CD4-positive, alpha-beta T cell treated with Interleukin-1 beta for 1 hour (primary cell): ENCODE measurements around the gene WARS2.

Experiments used
- DNase-seq, 2 donors: peaks; one replicate each; pipeline ENCODE4 v3.0.0-alpha.2; 2020 to 2022

Gene WARS2

DNA sequence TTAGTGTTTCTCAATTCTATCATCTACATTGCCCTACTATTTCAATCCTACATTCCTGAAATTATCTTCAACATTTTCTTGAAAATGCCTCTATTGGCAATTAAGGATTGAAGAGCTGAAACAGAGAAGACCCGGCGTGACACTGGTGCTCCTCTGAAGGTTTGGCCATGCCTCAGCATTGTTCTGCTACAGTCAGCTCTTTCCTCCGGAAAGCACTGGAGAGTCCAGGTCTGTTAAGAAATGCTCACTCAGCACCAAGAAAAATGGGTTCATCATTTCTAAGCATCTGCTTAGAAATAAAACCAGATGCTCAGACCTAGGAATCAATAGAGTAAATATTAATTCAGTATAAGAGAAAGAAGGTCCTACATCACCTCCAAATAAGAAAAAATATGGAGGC lies 58.8 kb downstream of the WARS2 start:
- DNase-seq: no peak

DNA sequence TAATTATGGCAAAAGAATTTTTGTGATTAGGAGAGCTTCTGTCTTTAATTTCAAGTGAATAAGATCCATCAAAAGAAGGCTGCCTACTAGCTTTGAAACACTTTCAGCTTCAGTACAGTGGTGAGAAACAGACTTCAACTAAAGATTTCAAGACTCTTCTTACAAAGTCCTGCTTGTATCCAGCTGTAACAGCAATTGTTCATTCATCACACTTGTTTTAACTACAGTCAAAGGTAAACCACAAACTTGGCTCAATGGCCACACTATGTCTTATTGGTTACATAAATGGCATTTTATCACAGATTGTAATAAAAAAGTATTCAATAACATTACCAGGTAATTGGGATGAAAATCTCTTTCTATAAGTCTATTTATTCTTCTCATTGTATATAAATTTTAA lies 59.2 kb downstream of the WARS2 start:
- no peak for DNase-seq

DNA sequence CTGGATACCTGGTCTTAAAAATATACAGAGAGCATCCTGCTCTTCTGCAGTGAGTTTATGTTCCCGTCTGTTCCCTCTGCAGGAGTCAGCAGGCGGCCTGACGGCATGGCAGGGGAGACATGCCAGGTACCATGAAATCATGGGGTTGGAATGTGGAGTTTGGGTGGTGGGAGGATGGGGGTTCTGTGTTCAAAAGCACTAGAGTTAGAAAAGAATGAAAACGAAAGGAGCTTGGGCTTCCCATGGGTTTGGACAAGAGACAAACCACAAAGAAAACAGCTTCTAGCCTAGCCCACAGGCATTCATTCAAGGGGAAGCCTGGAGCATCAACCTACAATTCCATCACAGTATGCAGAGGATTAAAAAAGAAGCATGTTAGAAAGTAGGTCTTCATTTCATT lies 59.9 kb downstream of the WARS2 start:
- DNase-seq: no peak

DNA sequence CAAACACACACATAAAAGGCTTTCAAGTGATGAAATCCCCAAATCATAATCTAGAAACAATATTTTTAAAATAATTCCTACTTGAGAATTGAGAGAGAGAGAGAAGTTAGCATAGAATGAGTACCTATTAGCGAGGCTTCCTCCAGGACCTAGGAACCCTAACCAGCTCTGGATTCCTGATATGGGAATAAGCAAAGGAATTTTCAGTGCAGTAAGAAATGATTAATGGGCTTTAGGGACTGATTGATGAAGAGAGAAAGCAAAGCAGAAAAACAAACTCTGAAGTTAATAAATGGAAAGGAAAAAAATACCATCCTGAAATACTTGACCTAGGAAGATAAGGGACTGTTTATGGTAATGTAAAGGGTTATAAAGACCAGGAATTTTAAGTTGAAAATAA lies 60.6 kb downstream of the WARS2 start:
- DNase-seq: no peak

DNA sequence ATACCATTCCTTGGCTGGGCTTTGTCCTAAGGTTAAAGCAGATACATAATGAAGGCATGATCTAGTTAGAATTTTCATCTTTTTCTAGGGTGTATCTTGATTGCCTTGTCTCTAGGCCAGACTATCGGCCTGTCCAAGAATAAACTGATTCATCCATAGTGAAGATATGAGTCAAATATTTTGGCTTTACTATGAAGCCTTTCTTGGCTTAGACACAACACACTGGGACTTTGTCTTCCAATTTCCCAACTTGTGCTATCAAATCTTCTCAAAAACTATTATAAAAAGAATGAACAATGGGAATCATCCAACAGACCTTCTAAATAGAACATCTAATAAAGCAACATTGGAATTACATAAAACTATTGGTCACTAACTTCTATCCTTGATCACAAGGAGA lies 64.8 kb downstream of the WARS2 start:
- no peak for DNase-seq

DNA sequence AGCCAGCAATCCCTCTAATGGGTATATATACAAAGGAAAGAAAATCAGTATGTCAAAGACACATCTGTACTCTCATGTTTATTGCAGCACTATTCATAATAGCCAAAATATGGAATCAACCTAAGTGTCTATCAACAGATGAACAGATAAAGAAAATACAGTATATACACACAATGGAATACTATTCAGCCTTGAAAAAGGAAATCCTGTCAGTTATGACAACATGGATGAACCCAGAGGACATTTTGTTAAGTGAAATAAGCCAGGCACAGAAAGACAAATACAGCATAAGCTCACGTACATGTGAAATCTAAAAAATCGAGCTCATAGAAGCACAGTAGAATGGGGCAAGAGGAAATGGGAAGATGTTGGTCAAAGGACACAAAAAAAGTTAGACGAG lies 69.1 kb downstream of the WARS2 start:
- DNase-seq: no peak

- no peak for DNase-seq
Measured at GRCh38 chr1:119069682-119070081, 70.8 kb downstream of the WARS2 start.

DNA sequence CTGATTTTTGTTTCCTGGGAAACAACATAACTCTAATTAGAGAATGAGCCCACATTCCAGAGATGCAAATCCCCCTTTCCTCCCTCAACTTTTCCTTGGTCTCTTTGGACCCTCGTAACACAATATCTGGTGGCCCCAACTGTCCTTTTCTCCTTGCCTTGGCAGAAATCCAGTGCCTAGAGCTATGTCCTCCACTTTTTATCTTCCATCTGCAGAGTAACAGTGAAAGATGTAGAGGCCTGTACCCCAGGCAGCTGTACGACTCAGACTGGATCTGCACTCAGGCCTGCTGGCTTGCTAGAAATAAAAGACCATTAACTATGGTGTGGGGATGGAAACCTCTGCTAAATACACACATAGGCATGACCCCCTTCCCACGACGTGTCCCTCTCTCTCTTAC lies 72.0 kb downstream of the WARS2 start:
- no peak for DNase-seq

GRCh38 chr1:119061700-119062099 lies 78.8 kb downstream of the WARS2 start:
- DNase-seq: no peak

DNA sequence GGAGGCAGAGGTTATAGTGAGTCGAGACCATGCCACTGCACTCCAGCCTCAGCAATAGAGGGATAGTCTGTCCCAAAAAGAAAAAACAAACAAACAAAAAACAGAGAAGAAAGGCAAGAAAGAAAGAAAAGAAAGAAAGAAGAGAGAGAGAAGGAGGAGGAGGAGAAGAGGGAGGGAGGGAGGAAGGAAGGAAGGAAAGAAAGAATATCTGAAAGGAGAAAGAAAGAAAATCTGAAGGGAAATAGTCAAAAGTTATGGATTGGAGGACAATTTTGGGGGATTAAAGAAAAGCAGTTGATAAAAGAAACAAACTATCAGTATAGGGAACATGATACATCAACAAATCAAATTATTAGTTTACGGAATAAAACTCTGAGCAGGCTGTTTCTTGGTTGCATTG lies 84.9 kb downstream of the WARS2 start:
- DNase-seq: no peak

- no peak for DNase-seq
Measured at GRCh38 chr1:119053917-119054316, 86.5 kb downstream of the WARS2 start.

- no peak for DNase-seq
Measured at GRCh38 chr1:119052267-119052666, 88.2 kb downstream of the WARS2 start.

DNA sequence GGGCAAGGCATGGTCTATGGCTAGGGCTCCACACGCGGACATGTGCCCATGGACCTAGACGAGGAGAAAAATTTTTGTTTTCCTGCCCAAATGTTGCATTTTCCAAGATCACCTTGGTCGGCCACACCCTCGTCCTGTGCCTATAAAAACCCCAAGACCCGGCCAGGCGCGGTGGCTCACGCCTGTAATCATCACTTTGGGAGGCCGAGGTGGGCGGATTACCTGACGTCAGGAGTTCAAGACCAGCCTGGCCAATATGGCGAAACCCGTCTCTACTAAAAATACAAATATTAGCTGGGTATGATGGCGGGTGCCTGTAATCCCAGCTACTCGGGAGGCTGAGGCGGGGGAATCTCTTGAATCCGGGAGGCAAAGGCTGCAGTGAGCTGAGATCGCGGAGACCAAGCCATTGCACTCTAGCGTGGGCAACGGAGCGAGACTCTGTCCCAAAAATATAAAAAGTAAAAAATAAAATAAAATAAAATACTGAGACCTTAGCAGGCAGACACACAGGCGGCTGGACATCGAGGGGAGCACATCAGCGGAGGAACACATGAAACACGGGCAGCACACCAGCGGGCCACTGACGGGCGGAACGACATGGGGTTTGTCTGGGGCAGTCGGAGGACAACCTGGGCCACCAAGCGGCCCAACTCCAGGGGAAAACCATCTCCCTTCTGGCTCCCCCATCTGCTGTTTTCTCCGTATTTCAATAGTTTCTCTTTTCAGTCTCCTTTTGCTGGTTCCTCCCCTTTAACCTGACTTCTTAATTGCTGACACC lies 91.6 kb downstream of the WARS2 start:
- no peak for DNase-seq

DNA sequence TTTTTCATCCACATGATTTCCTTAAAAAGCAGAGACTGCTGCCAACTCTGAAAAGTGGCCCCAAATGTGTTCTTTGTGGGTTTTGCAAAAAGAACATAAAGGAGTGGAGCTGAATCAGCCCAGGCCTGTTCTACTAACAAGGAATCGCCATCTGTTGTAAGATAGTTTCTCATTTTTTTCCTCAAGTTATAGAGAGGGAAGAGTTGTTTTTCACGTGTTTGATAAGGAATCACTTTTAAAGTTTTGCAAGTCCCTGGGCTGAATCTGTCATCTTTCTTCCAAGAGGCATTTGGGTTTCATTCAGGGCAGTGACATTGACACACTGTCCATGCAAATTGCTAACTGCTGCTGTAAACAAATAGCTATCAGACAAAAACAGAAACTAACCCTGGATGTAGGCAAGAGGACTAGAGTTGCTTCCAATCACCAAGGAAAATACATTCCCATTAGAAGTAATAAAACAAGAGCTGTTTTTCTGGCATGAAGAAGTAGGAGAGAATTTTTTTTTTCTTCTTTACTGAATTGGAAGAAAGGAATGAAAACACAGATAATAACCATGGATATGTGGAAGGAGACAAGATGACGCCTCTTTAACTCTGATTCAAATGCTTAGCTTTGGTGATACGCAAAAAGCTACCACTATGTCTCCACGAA lies 93.5 kb downstream of the WARS2 start:
- DNase-seq: no peak

DNA sequence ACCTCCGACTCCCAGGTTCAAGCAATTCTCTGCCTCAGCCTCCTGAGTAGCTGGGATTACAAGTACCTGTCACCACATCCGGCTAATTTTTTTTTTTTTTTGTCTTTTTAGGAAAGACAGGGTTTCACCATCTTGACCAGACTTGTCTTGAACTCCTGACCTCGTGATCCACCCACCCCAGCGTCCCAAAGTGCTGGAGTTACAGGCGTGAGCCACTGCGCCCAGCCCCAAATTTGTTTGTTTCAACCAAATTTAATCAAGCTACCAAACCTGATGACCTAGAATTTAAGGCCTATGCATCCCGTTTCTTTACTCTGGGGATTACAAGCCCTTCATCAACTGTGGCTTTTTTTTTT lies 94.0 kb downstream of the WARS2 start:
- DNase-seq: no peak

DNA sequence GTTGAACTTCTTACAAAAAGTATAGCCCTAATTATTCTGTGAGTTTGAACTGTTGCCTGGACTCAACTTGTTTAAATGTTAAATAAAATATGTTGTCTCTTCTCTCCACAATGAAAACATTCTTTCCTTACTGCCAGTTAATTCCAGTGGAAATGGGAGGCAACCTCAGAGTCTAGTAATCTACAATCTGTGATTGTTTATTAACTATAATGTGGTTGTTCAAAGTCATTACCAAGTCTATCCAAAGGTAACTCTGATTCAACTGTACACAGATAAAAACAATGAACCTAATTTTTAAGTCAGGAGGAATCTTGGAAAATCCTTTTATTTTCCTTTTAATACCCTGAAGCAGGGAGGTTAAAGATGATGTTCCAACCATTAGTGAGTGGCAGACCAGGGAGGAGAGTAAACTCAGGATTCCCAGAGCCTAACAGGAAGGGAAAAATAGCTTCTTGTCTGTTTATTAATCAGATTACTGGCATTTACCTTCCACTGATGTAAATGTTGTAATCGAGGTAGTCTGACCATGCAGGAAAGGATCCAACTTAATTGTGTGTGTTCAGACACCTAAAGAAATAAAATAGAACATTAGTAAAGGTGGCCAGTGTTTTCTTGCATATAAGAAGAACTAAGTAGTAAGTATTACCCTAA lies 95.2 kb downstream of the WARS2 start:
- DNase-seq: no peak

- no peak for DNase-seq
Measured at GRCh38 chr1:119040906-119041305, 99.5 kb downstream of the WARS2 start.

DNA sequence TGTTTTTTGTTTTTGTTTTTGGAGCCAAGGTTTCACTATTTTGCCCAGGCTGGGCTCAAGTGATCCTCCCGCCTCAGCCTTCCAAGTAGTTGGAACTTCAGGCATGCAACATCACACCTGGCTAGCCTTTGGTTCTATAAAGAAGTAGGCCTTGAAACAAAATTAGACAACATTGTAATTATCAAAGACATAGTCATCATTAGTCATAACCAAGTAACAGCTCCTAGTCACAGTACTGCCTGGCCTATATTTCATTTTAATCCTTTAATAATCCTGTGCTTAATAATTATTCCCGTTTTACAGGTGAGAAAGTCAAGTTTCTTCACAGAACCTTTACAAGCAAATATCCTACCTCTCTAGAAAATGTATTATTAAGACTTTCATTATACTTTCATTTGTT lies 100.0 kb downstream of the WARS2 start:
- no peak for DNase-seq

DNA sequence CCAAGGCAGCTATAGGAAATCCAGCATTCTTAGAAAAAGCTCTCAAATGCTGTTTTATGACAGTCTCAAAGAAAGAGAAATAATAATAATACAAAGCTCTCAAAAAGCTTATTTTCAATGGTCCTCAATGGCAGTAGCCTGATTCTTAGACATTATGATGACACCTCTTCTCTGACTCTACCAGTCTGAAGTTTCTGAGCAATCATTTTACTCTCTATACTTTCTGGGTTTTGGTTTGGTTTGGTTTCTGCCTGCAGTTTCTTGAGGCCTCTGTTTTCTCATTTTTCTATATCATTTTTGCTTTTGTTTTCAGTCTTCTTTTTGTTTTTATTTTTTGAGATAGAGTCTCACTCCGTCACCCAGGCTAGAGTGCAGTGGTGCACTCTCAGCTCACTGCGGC lies 102.1 kb downstream of the WARS2 start:
- DNase-seq: no peak

GRCh38 chr1:119034359-119034758 lies 106.1 kb downstream of the WARS2 start:
- no peak for DNase-seq

DNA sequence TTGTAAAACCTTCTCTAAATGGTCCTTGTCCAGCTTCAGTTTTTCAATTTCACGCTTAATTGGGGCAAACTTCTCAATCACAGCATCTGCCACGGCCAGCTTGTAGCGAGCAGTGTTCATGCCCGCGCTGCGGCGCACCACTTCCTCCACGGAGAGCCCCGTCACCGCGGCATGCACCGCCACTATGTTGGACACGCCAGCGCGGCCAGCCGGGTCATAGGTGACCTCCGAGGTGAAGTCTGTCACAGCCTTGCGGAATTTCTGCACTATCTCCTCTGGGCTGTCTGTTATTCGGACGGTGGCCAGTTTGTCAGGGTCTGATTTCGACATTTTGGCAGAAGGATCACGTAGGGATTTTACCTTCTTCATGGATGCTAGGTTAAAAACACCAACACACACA lies 107.5 kb downstream of the WARS2 start:
- DNase-seq: no peak

DNA sequence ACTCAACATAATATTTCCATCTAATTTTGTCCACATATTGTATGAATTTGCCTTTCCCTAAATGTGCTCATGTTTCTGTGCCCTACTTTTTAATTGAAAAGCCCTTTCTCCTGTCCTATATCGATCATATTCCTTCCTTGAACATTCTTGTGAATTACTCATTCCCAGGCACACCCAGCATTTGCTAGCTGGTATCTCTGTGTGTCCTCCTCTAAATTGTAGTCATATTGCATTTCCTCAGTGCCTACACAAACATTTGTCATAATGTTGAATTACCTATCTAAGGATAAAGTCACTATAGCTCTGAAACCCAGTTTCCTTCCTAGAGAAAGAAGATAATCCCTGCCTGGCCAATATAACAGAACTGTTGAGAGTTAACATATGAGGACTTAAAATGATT lies 112.7 kb downstream of the WARS2 start:
- no peak for DNase-seq

GRCh38 chr1:119026956-119027355 lies 113.5 kb downstream of the WARS2 start:
- DNase-seq: no peak

- DNase-seq: no peak
Measured at GRCh38 chr1:119015547-119015946, 124.9 kb downstream of the WARS2 start.
